ENCODE data around the gene PITPNM2. TPM values are rescaled to one million over a fixed set of nuclear protein-coding genes. Genes with fewer than 3 reads are reported as not detected.

Gene PITPNM2
- total and polyA plus RNA-seq, 2 of the 8 experiments (the other 6 are each of a cell fraction or from before 2014, with no cell fraction given), result 0.59 to 3.4 TPM

GRCh38 chr12:123153906-123154305, 3.0 kb upstream of the PITPNM2 start:
- TF ChIP-seq TBP (IDR thresholded peaks at IDR 0.05; ENCODE audit: low read depth, low read length), result peak; percentile 27; the same call in 1 of the 2 replicates
- no peak for TF ChIP-seq E2F6 (IDR thresholded peaks at IDR 0.05)
- Histone ChIP-seq H3K4me1 (replicated peaks in 1 of 4; ENCODE audit: control insufficient read depth in 3 of 4, insufficient read depth in 4 of 4, low read length in 3 of 4) (peaks cover 6 to 26% (median 9%) of the 10 kb centered on the region in 4 experiments), H3K27me3 (replicated peaks in 1 of 4; ENCODE audit: control insufficient read depth in 3 of 4, extremely low read depth in 1 of 4, insufficient read depth in 3 of 4, low read length in 3 of 4) (peaks cover 10 to 27% (median 25%) of the 10 kb centered on the region in 4 experiments; a peak in 6 of 7 replicates), H2BK12ac (ENCODE audit: low read depth, low read length) (no peak overlapping the region), H3K14ac (ENCODE audit: insufficient read length) (no peak overlapping the region), H4K8ac (ENCODE audit: extremely low read depth, insufficient read depth, low read length) (no peak overlapping the region), H3K79me2 (ENCODE audit: control insufficient read depth in 1 of 2, insufficient read depth in 2 of 2, low read length in 2 of 2) (no peaks in the 10 kb centered on the region), H3K4ac (replicated peaks; ENCODE audit: insufficient read length, low read depth, low read length) (no peak overlapping the region), H2BK15ac (ENCODE audit: low read length) (no peak overlapping the region), H3K9ac (replicated peaks in 1 of 4; ENCODE audit: extremely low read depth in 1 of 4, low read depth in 3 of 4, low read length in 3 of 4) (no peak overlapping the region), H4K5ac (ENCODE audit: insufficient read length, low read depth, low read length) (no peak overlapping the region), H3K56ac (replicated peaks; ENCODE audit: insufficient read length, low read depth, low read length) (no peak overlapping the region), H3K79me1 (ENCODE audit: low read depth, low read length) (no peaks in the 10 kb centered on the region), H3K4me3 (ENCODE audit: extremely low read depth in 1 of 4, insufficient read depth in 2 of 4, low read depth in 3 of 4, low read length in 4 of 4) (peak overlapping the region in 1 of 4 experiments; percentile 10; a peak in 1 of 8 replicates), H2AK5ac (ENCODE audit: low read depth, low read length) (no peak overlapping the region), H3K27ac (ENCODE audit: low read depth, low read length) (no peak overlapping the region), H3K4me2 (ENCODE audit: insufficient read depth in 1 of 2, low read depth in 2 of 2, low read length in 2 of 2) (peak overlapping the region; percentile 17 to 41; a peak in 3 of 4 replicates), H2BK120ac (replicated peaks; ENCODE audit: low read depth, low read length) (no peak overlapping the region), H3K23ac (ENCODE audit: insufficient read length) (no peak overlapping the region), H4K91ac (replicated peaks; ENCODE audit: insufficient read length, low read length) (no peak overlapping the region), H2BK5ac (ENCODE audit: low read depth, low read length) (no peak overlapping the region), H3K9me3 (ENCODE audit: insufficient read depth in 2 of 2, low read depth in 1 of 2, low read length in 1 of 2) (no peaks in the 10 kb centered on the region), H3K18ac (ENCODE audit: extremely low read depth, low read length) (no peak overlapping the region; the same call in 1 of the 2 replicates), H2AFZ (ENCODE audit: low read length) (no peak overlapping the region), H3K36me3 (ENCODE audit: control insufficient read depth in 2 of 4, insufficient read depth in 4 of 4, low read length in 3 of 4) (no peaks in the 10 kb centered on the region; a peak in 1 of 8 replicates), H4K20me1 (replicated peaks in 1 of 2; ENCODE audit: control insufficient read depth in 1 of 2, insufficient read depth in 2 of 2, low read length in 2 of 2) (no peaks in the 10 kb centered on the region), H2BK20ac (ENCODE audit: low read length) (no peak overlapping the region), H3K23me2 (ENCODE audit: low read depth, low read length) (peaks cover 10% of the 10 kb centered on the region; the same call in 1 of the 2 replicates)
- FAIRE-seq (peak; percentile 69), DNase-seq (ENCODE audit: low read depth in 1 of 2, low spot score in 2 of 2) (no peak)
- 32% methylated on average over 2 of the region's 2 CpGs; no CpG with 5 or more reads in 1 of the 2 experiments for WGBS, 2 experiments (ENCODE audit: extremely low coverage in 1 of 2, insufficient coverage in 1 of 2, insufficient read length in 1 of 2, insufficient replicate concordance in 2 of 2, low coverage in 1 of 2, low lambda C conversion rate in 2 of 2, missing lambda C conversion rate in 1 of 2)
- ChIA-PET POLR2A (ENCODE audit: partially characterized antibody) (interaction anchor here (0.6 to 1.3 kb wide), 4 partner anchors 10 to 28 kb away, joined by 3 to 4 read pairs (median 3); no protein-coding TSS in a partner anchor), CTCF (ENCODE audit: partially characterized antibody) (interaction anchor here (0.6 to 3.1 kb wide), 9 partner anchors 11 to 175 kb away, joined by 3 to 9 read pairs (median 3); no protein-coding TSS in a partner anchor)

Measured in H1 (cell line).